HCT116 (cell line): ENCODE results near the gene GUK1. TPM values are rescaled to one million over a fixed set of nuclear protein-coding genes. Genes with fewer than 3 reads are reported as not detected.

ENCODE experiments used
- ATAC-seq: fragments of 200-7000 bp; cut with Tn5 transposase; 2 replicates; pipeline ENCODE4 v1.9.1; 2020; ENCODE audit warnings: mild to moderate bottlenecking, moderate library complexity
- BruUV-seq: library from RNA; stranded (reverse); fragments of 400-500 nt; replicated peaks from 2 replicates; lab custom pipeline; 2021; lab: Mats Ljungman, UMichigan
- CTCF ChIA-PET: fragments of 300-600 bp; sonication (Branson Sonifier 250); formaldehyde crosslinking; loops from one replicate; lab custom pipeline; 2021; ENCODE audit warnings: antibody characterized with exemption; lab: Charles Lee
- POLR2A ChIA-PET: fragments of 300-600, 350-600 bp; sonication (Branson Sonifier 250); formaldehyde crosslinking; loops from one replicate; lab custom pipeline; 2021; ENCODE audit warnings: antibody characterized with exemption; lab: Charles Lee
- RAD21 ChIA-PET, 2 experiments: fragments of 300-600 bp; sonication (Branson Sonifier 250); formaldehyde crosslinking; loops; one replicate each; lab custom pipeline; 2023; ENCODE audit warnings: low total read pairs in 2 of 2; ENCODE audit not compliant: uncharacterized antibody in 2 of 2, unreplicated experiment in 2 of 2, low non-redundant PET in 1 of 2; lab: Charles Lee
- DNase-seq: peaks from one replicate; pipeline ENCODE4 v3.0.0-alpha.2; 2010; ENCODE audit warnings: low read depth, low spot score
- H2AFZ ChIP-seq: fragments of 200-600 bp; shearing (Covaris generic), sonication (generic); 2 replicates; pipeline ENCODE4 v1.6.1; 2017; ENCODE audit warnings: low read depth, mixed run types, mixed read lengths, antibody characterized with exemption, low read length; ENCODE audit not compliant: poor library complexity, severe bottlenecking
- H3K27ac ChIP-seq: 2 replicates; pipeline ENCODE4 v1.5.1; 2012; ENCODE audit warnings: low read depth, low read length
- H3K27me3 ChIP-seq: fragments of 200-600 bp; sonication (generic); 2 replicates; pipeline ENCODE4 v1.6.1; 2016; ENCODE audit warnings: mixed run types, low read length, mixed read lengths; ENCODE audit not compliant: insufficient read depth
- H3K36me3 ChIP-seq, 2 experiments: fragments of 200-500 bp in 1 of 2; fragments of 200-600 bp in 1 of 2; sonication (Bioruptor generic) in 1 of 2; sonication (generic) in 1 of 2; 2 replicates each; pipeline versions ENCODE4 v1.5.1 to v1.6.1; 2014 to 2016; ENCODE audit warnings: low read length in 2 of 2, inconsistent platforms in 1 of 2, mixed read lengths in 1 of 2, mixed run types in 1 of 2; ENCODE audit not compliant: insufficient read depth in 2 of 2, control insufficient read depth in 1 of 2
- H3K4me1 ChIP-seq, 2 experiments: fragments of 200-600 bp in 1 of 2; sonication (generic) in 1 of 2; 2 replicates each; pipeline versions ENCODE4 v1.5.1 to v1.6.1; 2012 to 2017; ENCODE audit warnings: low read length in 2 of 2, inconsistent platforms in 1 of 2, mild to moderate bottlenecking in 1 of 2, mixed read lengths in 1 of 2, mixed run types in 1 of 2, moderate library complexity in 1 of 2; ENCODE audit not compliant: insufficient read depth in 2 of 2, control insufficient read depth in 1 of 2
- H3K4me2 ChIP-seq: fragments of 200-600 bp; sonication (generic); 2 replicates; pipeline ENCODE4 v1.6.1; 2017; ENCODE audit warnings: mixed run types, low read length, mixed read lengths
- H3K4me3 ChIP-seq, 2 experiments: fragments of 200-600 bp in 1 of 2; sonication (generic) in 1 of 2; replicated peaks in 1 of 2; 2 replicates each; pipeline ENCODE4 v1.5.1; 2011 to 2016; ENCODE audit warnings: low read length in 2 of 2, control low read depth in 1 of 2, low read depth in 1 of 2, mild to moderate bottlenecking in 1 of 2, mixed read lengths in 1 of 2, mixed run types in 1 of 2
- H3K79me2 ChIP-seq: fragments of 200-600 bp; sonication (generic); 2 replicates; pipeline ENCODE4 v1.6.1; 2017; ENCODE audit warnings: mild to moderate bottlenecking, mixed run types, low read length, moderate library complexity, mixed read lengths; ENCODE audit not compliant: insufficient read depth
- H3K9ac ChIP-seq: fragments of 200-600 bp; sonication (generic); 2 replicates; pipeline ENCODE4 v1.6.1; 2016; ENCODE audit warnings: low read length, mixed read lengths
- H3K9me2 ChIP-seq: fragments of 200-600 bp; sonication (generic), shearing (Covaris generic); 2 replicates; pipeline ENCODE4 v1.6.1; 2017; ENCODE audit warnings: mixed run types, mild to moderate bottlenecking, moderate library complexity; ENCODE audit not compliant: insufficient read depth
- H3K9me3 ChIP-seq, 2 experiments: fragments of 200-500 bp in 1 of 2; fragments of 200-600 bp in 1 of 2; sonication (Bioruptor generic) in 1 of 2; sonication (generic) in 1 of 2; 2 replicates each; pipeline ENCODE4 v1.6.1; 2014 to 2017; ENCODE audit warnings: low read length in 2 of 2, mixed read lengths in 2 of 2, inconsistent platforms in 1 of 2, low read depth in 1 of 2, mild to moderate bottlenecking in 1 of 2, mixed run types in 1 of 2, moderate library complexity in 1 of 2; ENCODE audit not compliant: control insufficient read depth in 1 of 2, insufficient read depth in 1 of 2
- H4K20me1 ChIP-seq: fragments of 200-600 bp; sonication (generic), shearing (Covaris generic); 2 replicates; pipeline ENCODE4 v1.6.1; 2017; ENCODE audit warnings: mixed run types, mild to moderate bottlenecking, moderate library complexity; ENCODE audit not compliant: insufficient read depth
- CBX3 ChIP-seq: IDR thresholded peaks from 2 replicates; pipeline ENCODE4 v1.6.1; 2012; ENCODE audit warnings: low read depth
- CEBPB ChIP-seq: IDR thresholded peaks from 2 replicates; pipeline ENCODE4 v1.6.1; 2012; ENCODE audit warnings: low read depth
- ELF1 ChIP-seq: IDR thresholded peaks from 2 replicates; pipeline ENCODE4 v1.6.1; 2012; ENCODE audit warnings: low read depth, borderline replicate concordance
- EZH2 ChIP-seq: fragments of 200-600 bp; sonication (generic); IDR thresholded peaks from 2 replicates; pipeline ENCODE4 v1.6.1; 2017; ENCODE audit warnings: antibody characterized with exemption, mixed run types
- EZH2phosphoT487 ChIP-seq: fragments of 200-600 bp; IDR thresholded peaks from 2 replicates; pipeline ENCODE4 v1.6.1; 2018; ENCODE audit warnings: antibody characterized with exemption, borderline replicate concordance
- FOSL1 ChIP-seq: IDR thresholded peaks from 2 replicates; pipeline ENCODE4 v1.6.1; 2012; ENCODE audit warnings: low read depth
- POLR2AphosphoS5 ChIP-seq: IDR thresholded peaks from 2 replicates; pipeline ENCODE4 v1.6.1; 2011; ENCODE audit warnings: mild to moderate bottlenecking, low read depth, low read length, moderate library complexity
- RAD21 ChIP-seq: IDR thresholded peaks from 2 replicates; pipeline ENCODE4 v1.6.1; 2012; ENCODE audit warnings: low read depth, mild to moderate bottlenecking
- REST ChIP-seq: IDR thresholded peaks from 2 replicates; pipeline ENCODE4 v1.6.1; 2012; ENCODE audit warnings: low read depth
- SIN3A ChIP-seq: IDR thresholded peaks from 2 replicates; pipeline ENCODE4 v1.6.1; 2012; ENCODE audit warnings: low read depth
- SP1 ChIP-seq: IDR thresholded peaks from 2 replicates; pipeline ENCODE4 v1.6.1; 2012; ENCODE audit warnings: low read depth
- TCF7L2 ChIP-seq: IDR thresholded peaks from 2 replicates; pipeline ENCODE4 v1.7.0; 2011; ENCODE audit warnings: borderline replicate concordance, inconsistent platforms; ENCODE audit not compliant: insufficient read depth, insufficient read length; ENCODE audit errors: extremely low read depth
- YY1 ChIP-seq: IDR thresholded peaks from 2 replicates; pipeline ENCODE4 v1.6.1; 2011; ENCODE audit warnings: low read length, low read depth, moderate library complexity, mild to moderate bottlenecking; ENCODE audit not compliant: insufficient replicate concordance; ENCODE audit errors: extremely low read depth
- ZBTB33 ChIP-seq: IDR thresholded peaks from 2 replicates; pipeline ENCODE4 v1.6.1; 2011; ENCODE audit warnings: mild to moderate bottlenecking, low read length, moderate library complexity; ENCODE audit not compliant: insufficient replicate concordance; ENCODE audit errors: extremely low read depth
- ZFX ChIP-seq: fragments of 450-650 bp; IDR thresholded peaks from 2 replicates; pipeline ENCODE4 v1.6.1; 2017
- ZNF274 ChIP-seq: fragments of 200-500 bp; sonication (Bioruptor generic); IDR thresholded peaks from 2 replicates; pipeline ENCODE4 v1.6.1; 2014; ENCODE audit warnings: mild to moderate bottlenecking, low read depth, low read length, inconsistent platforms
- intact Hi-C: fragments of 100-400 bp; cut with micrococcal nuclease; formaldehyde crosslinking; loops from 2 replicates; pipeline ENCODE4 v1.10.0; 2022
- total RNA-seq: library from RNA; stranded (reverse); gene quantifications from one replicate; pipeline ENCODE4 v1.2.1, GENCODE V29; 2021; ENCODE audit not compliant: unreplicated experiment
- TF ChIP-seq, protein P1 (sequence below), 3 experiments: fragments of 200-600 bp in 1 of 3; sonication (generic) in 1 of 3; IDR thresholded peaks in 2 of 3; conservative IDR thresholded peaks in 1 of 3; 2 replicates each; pipeline ENCODE4 v1.5.1; 2012 to 2017; ENCODE audit warnings: low read depth in 2 of 3, low read length in 2 of 3, antibody characterized with exemption in 1 of 3, borderline replicate concordance in 1 of 3, control low read depth in 1 of 3, mild to moderate bottlenecking in 1 of 3, mixed read lengths in 1 of 3, mixed run types in 1 of 3, moderate library complexity in 1 of 3; ENCODE audit not compliant: insufficient read depth in 1 of 3
- TF ChIP-seq, protein P2 (sequence below): IDR thresholded peaks from 2 replicates; pipeline ENCODE4 v1.6.1; 2012
- TF ChIP-seq, protein P3 (sequence below): IDR thresholded peaks from 2 replicates; pipeline ENCODE4 v1.6.1; 2012

Gene GUK1
- total RNA-seq, 1 experiment from 2014 or later, result 145 TPM

DNA sequence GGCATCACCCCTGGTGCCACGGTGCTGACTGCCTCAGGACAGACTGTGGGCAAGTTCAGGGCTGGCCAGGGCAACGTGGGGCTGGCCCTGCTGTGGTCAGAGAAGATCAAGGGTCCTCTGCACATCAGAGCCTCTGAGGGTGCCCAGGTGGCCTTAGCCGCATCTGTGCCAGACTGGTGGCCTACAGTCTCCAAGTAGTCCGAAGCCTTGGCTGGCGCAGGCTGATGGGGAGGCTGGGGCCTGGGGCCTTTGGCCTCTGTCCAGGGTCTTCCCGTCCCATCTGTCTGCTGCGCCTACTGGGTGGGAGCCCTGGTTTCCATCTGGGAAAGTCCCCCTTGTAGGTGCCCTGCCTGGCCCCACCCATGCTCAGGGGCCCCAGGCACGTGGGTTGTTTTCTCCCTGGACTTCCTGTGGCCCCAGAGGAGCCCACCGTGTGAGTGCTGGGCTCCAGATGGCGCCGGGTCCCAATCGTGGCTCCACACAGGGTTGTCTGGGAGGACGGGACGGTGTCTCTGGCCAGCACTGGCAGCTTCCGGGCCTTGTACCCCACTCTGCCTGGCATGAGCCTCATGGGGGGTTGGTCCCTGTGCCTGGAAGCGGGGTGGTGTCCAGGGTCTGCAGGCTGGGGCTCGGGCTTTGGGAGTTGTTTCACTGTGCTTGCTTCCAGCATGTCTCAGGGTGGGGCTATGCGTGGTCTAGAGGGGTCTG lies 35.4 kb downstream of the GUK1 start:
- ChIA-PET CTCF (no interaction called here), RAD21 (no interaction called here), POLR2A (interaction anchor here (1.5 kb wide), 1 partner anchor 9 kb away, joined by 3 read pairs; no protein-coding TSS in a partner anchor)
- H3K27me3 ChIP-seq, result no peaks in the 10 kb centered on the region
- DNase-seq, result no peak
- H3K9me2 ChIP-seq, result no peaks in the 10 kb centered on the region
- ATAC-seq, result no peak
- H3K4me3 ChIP-seq, result no peak overlapping the region
- no peaks in the 10 kb centered on the region for H3K9me3 ChIP-seq
- H2AFZ ChIP-seq, result no peak overlapping the region
- no peak overlapping the region for H3K9ac ChIP-seq
- no peaks in the 10 kb centered on the region for H3K36me3 ChIP-seq
- H3K79me2 ChIP-seq, result no peaks in the 10 kb centered on the region
- intact Hi-C loops, result no loop called here
- BruUV-seq, result no TSS peak
- no peak overlapping the region; the same call in 1 of the 2 replicates for H3K27ac ChIP-seq
- peak overlapping the region; percentile 73; the same call in 1 of the 2 replicates for H3K4me2 ChIP-seq
- no peaks in the 10 kb centered on the region for H4K20me1 ChIP-seq
- peaks cover 5 to 20% of the 10 kb centered on the region in 2 experiments for H3K4me1 ChIP-seq
- TF ChIP-seq ZBTB33 (no peak), SP1 (no peak), ZNF274 (no peak), SIN3A (no peak), ELF1 (no peak), CEBPB (no peak), FOSL1 (no peak), REST (no peak), EZH2 (no peak), RAD21 (no peak), YY1 (no peak), TCF7L2 (no peak), CBX3 (no peak), POLR2AphosphoS5 (no peak), EZH2phosphoT487 (no peak), ZFX (no peak)
- TF ChIP-seq, protein P1, sequence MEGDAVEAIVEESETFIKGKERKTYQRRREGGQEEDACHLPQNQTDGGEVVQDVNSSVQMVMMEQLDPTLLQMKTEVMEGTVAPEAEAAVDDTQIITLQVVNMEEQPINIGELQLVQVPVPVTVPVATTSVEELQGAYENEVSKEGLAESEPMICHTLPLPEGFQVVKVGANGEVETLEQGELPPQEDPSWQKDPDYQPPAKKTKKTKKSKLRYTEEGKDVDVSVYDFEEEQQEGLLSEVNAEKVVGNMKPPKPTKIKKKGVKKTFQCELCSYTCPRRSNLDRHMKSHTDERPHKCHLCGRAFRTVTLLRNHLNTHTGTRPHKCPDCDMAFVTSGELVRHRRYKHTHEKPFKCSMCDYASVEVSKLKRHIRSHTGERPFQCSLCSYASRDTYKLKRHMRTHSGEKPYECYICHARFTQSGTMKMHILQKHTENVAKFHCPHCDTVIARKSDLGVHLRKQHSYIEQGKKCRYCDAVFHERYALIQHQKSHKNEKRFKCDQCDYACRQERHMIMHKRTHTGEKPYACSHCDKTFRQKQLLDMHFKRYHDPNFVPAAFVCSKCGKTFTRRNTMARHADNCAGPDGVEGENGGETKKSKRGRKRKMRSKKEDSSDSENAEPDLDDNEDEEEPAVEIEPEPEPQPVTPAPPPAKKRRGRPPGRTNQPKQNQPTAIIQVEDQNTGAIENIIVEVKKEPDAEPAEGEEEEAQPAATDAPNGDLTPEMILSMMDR (IDR thresholded peaks at IDR 0.05 in 2 of 3, conservative IDR thresholded peaks at IDR 0.05 in 1 of 3; ENCODE audit: borderline replicate concordance in 1 of 3, insufficient read depth in 1 of 3, low read depth in 2 of 3, low read length in 2 of 3), result no peak
- TF ChIP-seq, protein P2, sequence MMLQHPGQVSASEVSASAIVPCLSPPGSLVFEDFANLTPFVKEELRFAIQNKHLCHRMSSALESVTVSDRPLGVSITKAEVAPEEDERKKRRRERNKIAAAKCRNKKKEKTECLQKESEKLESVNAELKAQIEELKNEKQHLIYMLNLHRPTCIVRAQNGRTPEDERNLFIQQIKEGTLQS, result no peak
- TF ChIP-seq, protein P3, sequence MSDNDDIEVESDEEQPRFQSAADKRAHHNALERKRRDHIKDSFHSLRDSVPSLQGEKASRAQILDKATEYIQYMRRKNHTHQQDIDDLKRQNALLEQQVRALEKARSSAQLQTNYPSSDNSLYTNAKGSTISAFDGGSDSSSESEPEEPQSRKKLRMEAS, result no peak
